OCI-LY7 (cell line): ENCODE measurements around the gene NFATC3. TPM values are rescaled to one million over a fixed set of nuclear protein-coding genes. Genes with fewer than 3 reads are reported as not detected.
A peak's percentile ranks its signal among the peaks of the same experiment; 100 is the strongest.

ENCODE experiments used
- BruUV-seq: library from RNA; stranded (reverse); fragments of 400-500 nt; replicated peaks from 2 replicates; lab custom pipeline; 2021; lab: Mats Ljungman, UMichigan
- CTCF ChIA-PET: fragments of 300-600 bp; sonication (Branson Sonifier 250); formaldehyde crosslinking; loops from one replicate; lab custom pipeline; 2022; ENCODE audit warnings: antibody characterized with exemption; ENCODE audit not compliant: unreplicated experiment; lab: Charles Lee
- POLR2A ChIA-PET: fragments of 300-600 bp; sonication (Branson Sonifier 250); formaldehyde crosslinking; loops from one replicate; lab custom pipeline; 2022; ENCODE audit warnings: antibody characterized with exemption; lab: Charles Lee
- DNase-seq: peaks from one replicate; pipeline ENCODE4 v3.0.0-alpha.2; 2015; ENCODE audit warnings: low spot score
- H2AFZ ChIP-seq: fragments of 200-600 bp; sonication (generic), shearing (Covaris generic); 2 replicates; pipeline ENCODE4 v1.6.1; 2014; ENCODE audit warnings: mild to moderate bottlenecking, antibody characterized with exemption, low read length, moderate library complexity
- H3K27ac ChIP-seq: fragments of 200-600 bp; sonication (generic); 2 replicates; pipeline ENCODE4 v1.5.1; 2014; ENCODE audit warnings: mixed run types, low read depth, mild to moderate bottlenecking, moderate library complexity, low read length, inconsistent platforms; ENCODE audit not compliant: poor library complexity, severe bottlenecking
- H3K36me3 ChIP-seq: fragments of 200-600 bp; sonication (generic); 2 replicates; pipeline ENCODE4 v1.6.1; 2014; ENCODE audit warnings: mild to moderate bottlenecking, antibody characterized with exemption, low read length, moderate library complexity, mixed read lengths; ENCODE audit not compliant: insufficient read depth
- H3K4me1 ChIP-seq: fragments of 200-600 bp; sonication (generic); 2 replicates; pipeline ENCODE4 v1.5.1; 2014; ENCODE audit warnings: mild to moderate bottlenecking, low read length; ENCODE audit not compliant: insufficient read depth, poor library complexity, severe bottlenecking
- H3K4me2 ChIP-seq: fragments of 200-600 bp; sonication (generic); 2 replicates; pipeline ENCODE4 v1.6.1; 2014; ENCODE audit warnings: mild to moderate bottlenecking, low read length
- H3K4me3 ChIP-seq: fragments of 200-600 bp; sonication (generic); 2 replicates; pipeline ENCODE4 v1.5.1; 2014; ENCODE audit warnings: mild to moderate bottlenecking, low read depth, low read length; ENCODE audit not compliant: poor library complexity, severe bottlenecking
- H3K79me2 ChIP-seq: fragments of 200-600 bp; sonication (generic); 2 replicates; pipeline ENCODE4 v1.6.1; 2016; ENCODE audit warnings: low read depth, mild to moderate bottlenecking, low read length, moderate library complexity, mixed read lengths; ENCODE audit not compliant: insufficient read depth
- H3K9me2 ChIP-seq: fragments of 200-600 bp; sonication (generic); 2 replicates; pipeline ENCODE4 v1.6.1; 2016; ENCODE audit warnings: mild to moderate bottlenecking, low read length, mixed read lengths; ENCODE audit not compliant: insufficient read depth
- H3K9me3 ChIP-seq: fragments of 200-600 bp; sonication (generic); 2 replicates; pipeline ENCODE4 v1.6.1; 2014; ENCODE audit warnings: mild to moderate bottlenecking, mixed run types, low read length, mixed read lengths
- H4K20me1 ChIP-seq: fragments of 200-600 bp; sonication (generic); 2 replicates; pipeline ENCODE4 v1.6.1; 2014; ENCODE audit warnings: mild to moderate bottlenecking, antibody characterized with exemption, low read length, moderate library complexity, mixed read lengths; ENCODE audit not compliant: insufficient read depth
- EZH2phosphoT487 ChIP-seq: fragments of 200-600 bp; sonication (generic); IDR thresholded peaks from 2 replicates; pipeline ENCODE4 v1.6.1; 2018; ENCODE audit warnings: low read depth, borderline replicate concordance, mild to moderate bottlenecking, mixed run types, antibody characterized with exemption, low read length, moderate library complexity, mixed read lengths
- intact Hi-C: fragments of 100-400 bp; cut with micrococcal nuclease; formaldehyde crosslinking; loops from one replicate; pipeline ENCODE4 v1.10.0; 2022; ENCODE audit not compliant: unreplicated experiment
- total RNA-seq, 2 experiments: library from RNA; depleted of rRNA in 1 of 2; stranded (reverse); fragments of >200 nt in 1 of 2; shearing (Covaris generic) in 1 of 2; gene quantifications; 2 replicates each; pipeline ENCODE4 v1.2.3, GENCODE V29; 2014 to 2022
- TF ChIP-seq, protein P1 (sequence below): fragments of 200-600 bp; sonication (generic); conservative IDR thresholded peaks from 2 replicates; pipeline ENCODE4 v1.5.1; 2014; ENCODE audit warnings: mild to moderate bottlenecking, antibody characterized with exemption, low read length, moderate library complexity, mixed read lengths

Gene NFATC3
- total RNA-seq, 2 experiments from 2014 or later: 73.4 to 76.0 TPM

- Histone ChIP-seq H3K9me2 (no peaks in the 10 kb centered on the region), H3K4me2 (peak overlapping the region; percentile 96), H3K79me2 (peaks cover 59% of the 10 kb centered on the region), H2AFZ (no peak overlapping the region; the same call in 1 of the 2 replicates), H3K27ac (peak overlapping the region; percentile 90), H3K4me1 (peaks cover 67% of the 10 kb centered on the region), H3K36me3 (no peaks in the 10 kb centered on the region), H3K9me3 (no peaks in the 10 kb centered on the region), H3K4me3 (peak overlapping the region; percentile 91), H4K20me1 (peaks cover 36% of the 10 kb centered on the region)
- POLR2A ChIA-PET: interaction anchor here (1.1 to 4.0 kb wide), 6 partner anchors 11 to 63 kb away, joined by 3 to 53 read pairs (median 7); partner anchors contain the start of genes DDX28 and DUS2
- intact Hi-C loops: loop anchor here (10.0 kb wide), 1 partner anchor 522 kb away; the partner anchor contains the start of gene CTCF
- no peak for DNase-seq
- BruUV-seq: no TSS peak
- TF ChIP-seq EZH2phosphoT487: no peak
- TF ChIP-seq, protein P1, sequence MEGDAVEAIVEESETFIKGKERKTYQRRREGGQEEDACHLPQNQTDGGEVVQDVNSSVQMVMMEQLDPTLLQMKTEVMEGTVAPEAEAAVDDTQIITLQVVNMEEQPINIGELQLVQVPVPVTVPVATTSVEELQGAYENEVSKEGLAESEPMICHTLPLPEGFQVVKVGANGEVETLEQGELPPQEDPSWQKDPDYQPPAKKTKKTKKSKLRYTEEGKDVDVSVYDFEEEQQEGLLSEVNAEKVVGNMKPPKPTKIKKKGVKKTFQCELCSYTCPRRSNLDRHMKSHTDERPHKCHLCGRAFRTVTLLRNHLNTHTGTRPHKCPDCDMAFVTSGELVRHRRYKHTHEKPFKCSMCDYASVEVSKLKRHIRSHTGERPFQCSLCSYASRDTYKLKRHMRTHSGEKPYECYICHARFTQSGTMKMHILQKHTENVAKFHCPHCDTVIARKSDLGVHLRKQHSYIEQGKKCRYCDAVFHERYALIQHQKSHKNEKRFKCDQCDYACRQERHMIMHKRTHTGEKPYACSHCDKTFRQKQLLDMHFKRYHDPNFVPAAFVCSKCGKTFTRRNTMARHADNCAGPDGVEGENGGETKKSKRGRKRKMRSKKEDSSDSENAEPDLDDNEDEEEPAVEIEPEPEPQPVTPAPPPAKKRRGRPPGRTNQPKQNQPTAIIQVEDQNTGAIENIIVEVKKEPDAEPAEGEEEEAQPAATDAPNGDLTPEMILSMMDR: no peak
- CTCF ChIA-PET: interaction anchor here (5.4 kb wide), 1 partner anchor 16 kb away, joined by 34 read pairs; no protein-coding TSS in a partner anchor
These were observed 1.2 kb downstream of the NFATC3 start for GRCh38 chr16:68086336-68086841.

DNA sequence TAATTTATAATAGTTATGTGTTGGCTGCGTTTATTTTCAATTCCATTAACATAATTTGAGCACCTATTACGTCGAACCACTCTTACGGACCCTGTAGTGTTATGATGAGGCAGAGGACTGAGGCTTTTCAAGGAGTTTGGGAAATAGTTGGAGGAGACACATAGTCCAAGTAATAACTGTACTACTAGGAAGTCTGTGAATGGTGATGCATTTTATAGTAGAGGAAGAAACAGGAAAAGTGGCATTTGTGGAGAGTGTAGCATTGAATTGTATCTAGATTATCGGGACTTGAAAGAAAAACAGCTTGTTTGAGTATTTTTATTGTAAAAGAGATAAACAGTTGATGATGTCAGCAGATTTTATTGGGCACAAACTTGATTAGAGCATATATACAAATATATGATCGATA, 1.7 kb downstream of the NFATC3 start:
- Histone ChIP-seq H3K27ac (peak overlapping the region; percentile 90), H3K79me2 (peaks cover 63% of the 10 kb centered on the region), H3K9me2 (no peaks in the 10 kb centered on the region), H3K4me2 (peak overlapping the region; percentile 96), H3K9me3 (no peaks in the 10 kb centered on the region), H3K4me1 (peaks cover 67% of the 10 kb centered on the region), H3K4me3 (peak overlapping the region; percentile 91), H3K36me3 (no peaks in the 10 kb centered on the region), H2AFZ (no peak overlapping the region), H4K20me1 (peaks cover 40% of the 10 kb centered on the region)
- CTCF ChIA-PET: interaction anchor here (5.4 kb wide), 1 partner anchor 16 kb away, joined by 34 read pairs; no protein-coding TSS in a partner anchor
- TSS peak; percentile 43 for BruUV-seq
- intact Hi-C loops: loop anchor here (10.0 kb wide), 1 partner anchor 522 kb away; the partner anchor contains the start of gene CTCF
- POLR2A ChIA-PET: interaction anchor here (1.2 to 4.0 kb wide), 4 partner anchors 12 to 64 kb away, joined by 3 to 53 read pairs (median 7); partner anchors contain the start of genes DDX28 and DUS2
- TF ChIP-seq, protein P1: no peak
- no peak for TF ChIP-seq EZH2phosphoT487
- no peak for DNase-seq

GRCh38 chr16:68087688-68088087, 2.5 kb downstream of the NFATC3 start:
- no peak for DNase-seq
- no TSS peak for BruUV-seq
- H3K36me3 ChIP-seq: no peaks in the 10 kb centered on the region

More at GRCh38 chr16:68087688-68088087, 2.5 kb downstream of the NFATC3 start:
- peaks cover 41% of the 10 kb centered on the region for H4K20me1 ChIP-seq
- H3K9me2 ChIP-seq: no peaks in the 10 kb centered on the region
- H3K9me3 ChIP-seq: no peaks in the 10 kb centered on the region
- TF ChIP-seq EZH2phosphoT487: no peak
- TF ChIP-seq, protein P1: no peak
- H3K27ac ChIP-seq: peak overlapping the region; percentile 90
- ChIA-PET CTCF (interaction anchor here (0.8 to 5.4 kb wide), 2 partner anchors 13 to 17 kb away, joined by 3 to 34 read pairs; no protein-coding TSS in a partner anchor), POLR2A (interaction anchor here (0.9 kb wide), 1 partner anchor 15 kb away, joined by 3 read pairs; no protein-coding TSS in a partner anchor)
- H3K79me2 ChIP-seq: peaks cover 72% of the 10 kb centered on the region
- peak overlapping the region; percentile 91 for H3K4me3 ChIP-seq
- peaks cover 63% of the 10 kb centered on the region for H3K4me1 ChIP-seq
- no peak overlapping the region for H2AFZ ChIP-seq
- intact Hi-C loops: loop anchor here (10.0 kb wide), 1 partner anchor 523 kb away; the partner anchor contains the start of gene CTCF
- H3K4me2 ChIP-seq: peak overlapping the region; percentile 96
